Spleen (tissue), 7 donors: ENCODE data around the gene ZNF652.

Experiments used
- POLR2A ChIP-seq, 3 donors: fragments of 450-650 bp; IDR thresholded peaks; one replicate each; pipeline ENCODE4 v1.5.1; 2017; ENCODE audit warnings: antibody characterized with exemption in 3 of 3, mild to moderate bottlenecking in 1 of 3
- TF ChIP-seq, protein P1 (sequence below), 11 experiments: fragments of 200-600 bp in 7 of 11; fragments of 450-650 bp in 4 of 11; sonication (generic) in 4 of 11; IDR thresholded peaks in 8 of 11; conservative IDR thresholded peaks in 3 of 11; 1 replicate in 7 of 11; 2 replicates in 4 of 11; pipeline versions ENCODE4 v1.4.0 to v1.8.0; 2016 to 2021; ENCODE audit warnings: antibody characterized with exemption in 11 of 11, inconsistent platforms in 4 of 11, mild to moderate bottlenecking in 1 of 11
- donor health status: DM: no; HTN: no; CAD: no; lungs with moderate emphysema.
- donor health status: DM: no; HTN: no; CAD: no.
- donor health status: DM: no; HTN: no; CAD: no.

DNA sequence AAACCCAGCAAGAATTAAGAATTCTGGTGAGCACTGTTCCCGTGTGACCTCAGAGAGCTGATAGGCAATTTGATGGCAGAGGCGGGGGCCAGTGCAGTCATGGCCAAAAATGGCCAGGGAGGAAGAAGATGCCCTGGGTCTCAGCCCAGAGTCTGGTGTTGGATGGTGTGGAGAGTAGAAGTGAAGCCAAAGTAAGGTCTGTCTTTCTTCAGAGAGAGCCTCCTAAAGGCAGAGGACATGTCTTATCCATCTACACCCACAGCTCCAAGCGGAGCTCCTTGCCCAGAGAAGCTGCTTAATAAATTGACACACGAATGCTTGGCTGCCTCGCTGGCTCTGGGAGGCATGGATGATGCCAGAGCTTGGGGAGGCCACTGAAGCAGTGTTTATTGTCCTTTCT, 19.7 kb upstream of the ZNF652 start:
- no peak for TF ChIP-seq POLR2A (IDR thresholded peaks at IDR 0.05)
- TF ChIP-seq, protein P1, sequence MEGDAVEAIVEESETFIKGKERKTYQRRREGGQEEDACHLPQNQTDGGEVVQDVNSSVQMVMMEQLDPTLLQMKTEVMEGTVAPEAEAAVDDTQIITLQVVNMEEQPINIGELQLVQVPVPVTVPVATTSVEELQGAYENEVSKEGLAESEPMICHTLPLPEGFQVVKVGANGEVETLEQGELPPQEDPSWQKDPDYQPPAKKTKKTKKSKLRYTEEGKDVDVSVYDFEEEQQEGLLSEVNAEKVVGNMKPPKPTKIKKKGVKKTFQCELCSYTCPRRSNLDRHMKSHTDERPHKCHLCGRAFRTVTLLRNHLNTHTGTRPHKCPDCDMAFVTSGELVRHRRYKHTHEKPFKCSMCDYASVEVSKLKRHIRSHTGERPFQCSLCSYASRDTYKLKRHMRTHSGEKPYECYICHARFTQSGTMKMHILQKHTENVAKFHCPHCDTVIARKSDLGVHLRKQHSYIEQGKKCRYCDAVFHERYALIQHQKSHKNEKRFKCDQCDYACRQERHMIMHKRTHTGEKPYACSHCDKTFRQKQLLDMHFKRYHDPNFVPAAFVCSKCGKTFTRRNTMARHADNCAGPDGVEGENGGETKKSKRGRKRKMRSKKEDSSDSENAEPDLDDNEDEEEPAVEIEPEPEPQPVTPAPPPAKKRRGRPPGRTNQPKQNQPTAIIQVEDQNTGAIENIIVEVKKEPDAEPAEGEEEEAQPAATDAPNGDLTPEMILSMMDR (IDR thresholded peaks at IDR 0.05 in 8 of 11, conservative IDR thresholded peaks at IDR 0.05 in 3 of 11), result no peak
